GM18526 (cell line): ENCODE measurements around the gene OR4D9.

ENCODE experiments used
- POLR2A ChIP-seq: IDR thresholded peaks from 3 replicates; pipeline ENCODE4 v1.6.1; 2011; ENCODE audit not compliant: insufficient read length; ENCODE audit errors: extremely low read depth

Gene OR4D9

DNA sequence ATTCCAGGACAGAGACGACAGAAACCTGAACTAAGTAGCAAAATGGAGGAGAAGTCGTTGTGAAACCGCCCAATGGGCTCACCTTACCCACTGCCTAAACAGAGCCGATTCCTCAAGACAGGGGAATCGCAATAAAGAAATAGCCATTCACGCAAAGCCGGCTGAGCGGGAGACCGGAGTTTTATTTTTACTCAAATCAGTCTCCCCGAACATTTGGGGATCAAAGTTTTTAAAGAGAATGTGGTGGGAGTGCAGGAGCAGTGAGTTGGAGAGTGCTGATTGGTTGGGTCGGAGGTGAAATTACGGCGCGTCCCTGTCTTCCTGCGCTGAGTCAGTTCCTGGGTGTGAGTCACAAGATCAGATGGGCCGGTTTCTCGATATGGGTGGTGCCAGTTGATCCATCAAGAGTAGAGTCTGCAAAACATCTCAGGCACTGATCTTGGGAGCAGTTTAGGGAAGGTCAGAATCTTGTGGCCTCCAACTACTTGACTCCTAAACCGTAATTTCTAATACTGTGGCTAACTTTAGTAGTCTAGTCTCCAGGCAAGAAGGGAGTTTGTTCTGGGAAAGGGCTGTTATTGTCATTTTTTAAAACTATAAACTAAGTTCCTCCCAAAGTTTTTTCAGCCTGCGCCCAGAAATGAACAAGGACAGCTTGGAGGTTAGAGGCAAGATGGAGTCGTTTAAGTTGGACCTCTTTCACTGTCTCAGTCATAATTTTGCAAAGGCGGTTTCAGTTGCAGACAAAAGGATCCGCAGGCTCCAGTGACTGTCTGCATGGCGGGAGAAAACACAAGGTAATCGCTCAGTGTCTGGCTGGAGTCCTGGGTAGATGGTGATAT lies 34.1 kb downstream of the OR4D9 start:
- no peak for TF ChIP-seq POLR2A

DNA sequence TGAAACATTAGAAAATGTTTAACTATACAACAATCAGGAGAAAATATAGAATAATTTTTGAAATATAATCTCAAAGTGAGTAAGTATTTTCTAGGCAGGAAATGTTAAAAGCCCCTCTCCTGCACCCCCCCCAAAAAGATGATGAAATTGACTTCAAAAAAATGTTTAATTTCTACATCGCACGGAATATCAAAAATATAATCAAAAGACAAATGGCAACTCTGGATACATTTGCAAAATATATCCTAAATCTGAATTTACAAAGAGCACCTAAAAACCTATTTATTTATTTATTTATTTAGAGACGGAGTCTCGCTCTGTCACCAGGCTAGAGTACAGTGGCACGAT lies 36.9 kb downstream of the OR4D9 start:
- TF ChIP-seq POLR2A = no peak

DNA sequence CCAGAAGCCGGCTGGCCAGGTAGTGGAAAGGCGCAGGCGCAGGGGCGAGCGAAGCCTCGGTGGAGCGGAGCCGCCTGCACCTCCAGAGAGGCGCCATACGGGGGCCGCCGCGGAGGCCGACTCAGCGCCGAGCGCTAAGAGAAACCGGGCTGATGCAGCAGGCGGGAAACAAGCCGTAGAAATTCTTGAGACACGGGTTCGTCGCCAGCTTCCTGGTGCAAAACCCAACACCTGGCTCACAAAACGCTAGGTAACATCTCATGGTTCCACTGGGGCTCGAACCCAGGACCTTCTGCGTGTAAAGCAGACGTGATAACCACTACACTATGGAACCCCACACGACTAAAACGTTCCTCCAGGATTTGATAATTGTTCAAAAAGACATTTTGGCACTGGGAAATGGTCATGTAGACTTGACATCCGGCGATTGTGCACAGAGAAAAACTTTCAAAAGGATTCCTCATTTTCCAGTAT lies 39.1 kb downstream of the OR4D9 start:
- TF ChIP-seq POLR2A = no peak

DNA sequence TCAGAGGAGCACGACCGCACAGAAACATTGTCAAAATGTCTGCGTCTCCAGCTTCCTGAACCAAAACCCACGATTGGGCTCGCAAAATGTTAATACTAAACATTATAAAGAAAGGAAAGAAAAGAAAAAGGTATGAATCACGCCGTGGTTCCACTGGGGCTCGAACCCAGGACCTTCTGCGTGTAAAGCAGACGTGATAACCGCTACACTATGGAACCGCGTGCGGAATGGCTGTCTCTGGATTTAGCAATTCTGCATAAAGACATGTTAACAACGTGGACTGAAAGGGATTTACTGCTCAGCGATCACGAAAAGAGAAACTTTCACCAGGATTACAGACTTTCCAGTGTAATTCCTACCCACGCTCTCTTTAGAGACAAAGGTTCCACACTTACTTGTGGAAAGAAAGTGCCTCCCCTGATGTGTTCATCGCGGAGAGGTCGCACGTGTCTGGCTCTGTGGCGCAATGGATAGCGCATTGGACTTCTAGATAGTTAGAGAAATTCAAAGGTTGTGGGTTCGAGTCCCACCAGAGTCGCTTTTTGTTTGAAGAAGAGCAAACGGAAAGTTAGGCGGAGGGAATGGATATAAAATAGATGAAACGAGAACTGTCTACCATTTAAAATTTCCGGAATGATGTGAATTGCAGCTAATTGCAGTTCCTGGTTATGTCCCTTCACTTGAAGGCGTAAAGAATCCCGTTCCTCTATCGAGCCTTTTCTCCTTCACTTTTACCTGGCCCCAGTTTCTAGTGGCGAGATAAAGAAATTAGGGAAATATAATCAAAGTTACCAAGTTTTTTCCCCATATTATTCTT lies 39.7 kb downstream of the OR4D9 start:
- TF ChIP-seq POLR2A = no peak

DNA sequence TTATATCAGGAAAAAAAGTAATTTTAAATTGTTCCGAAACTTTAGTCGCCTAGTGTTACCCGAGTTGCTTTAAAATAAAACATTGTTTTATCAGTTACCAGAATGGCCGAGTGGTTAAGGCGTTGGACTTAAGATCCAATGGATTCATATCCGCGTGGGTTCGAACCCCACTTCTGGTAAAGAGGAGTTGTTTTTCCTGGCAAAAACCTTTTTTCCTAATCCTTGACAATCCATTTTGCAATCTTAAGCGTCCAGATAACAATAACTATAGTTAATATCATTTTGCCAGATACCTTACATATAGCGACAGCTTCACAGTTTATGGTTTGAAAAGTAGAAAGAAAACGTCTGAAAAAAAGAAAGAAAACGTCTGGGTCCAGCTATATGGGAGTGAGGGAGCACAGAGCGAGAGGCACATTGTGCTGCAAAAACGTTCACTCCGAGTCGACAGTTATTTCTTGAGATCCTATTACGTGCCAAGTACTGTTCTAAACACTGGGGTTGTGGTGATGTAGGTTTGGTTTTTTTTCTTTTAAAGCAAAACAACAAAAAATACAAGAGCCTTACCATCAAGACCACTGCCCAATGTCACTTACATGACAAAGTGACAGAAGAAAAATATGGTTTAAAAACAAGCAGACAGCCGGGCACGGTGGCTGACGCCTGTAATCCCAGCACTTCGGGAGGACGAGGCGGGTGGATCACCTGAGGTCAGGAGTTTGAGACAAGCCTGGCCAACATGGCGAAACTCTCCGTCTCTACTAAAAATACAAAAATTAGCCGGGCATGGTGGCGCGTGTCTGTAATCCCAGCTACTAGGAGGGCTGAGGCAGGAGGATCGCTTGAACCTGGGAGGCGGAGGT lies 40.6 kb downstream of the OR4D9 start:
- TF ChIP-seq POLR2A = no peak

DNA sequence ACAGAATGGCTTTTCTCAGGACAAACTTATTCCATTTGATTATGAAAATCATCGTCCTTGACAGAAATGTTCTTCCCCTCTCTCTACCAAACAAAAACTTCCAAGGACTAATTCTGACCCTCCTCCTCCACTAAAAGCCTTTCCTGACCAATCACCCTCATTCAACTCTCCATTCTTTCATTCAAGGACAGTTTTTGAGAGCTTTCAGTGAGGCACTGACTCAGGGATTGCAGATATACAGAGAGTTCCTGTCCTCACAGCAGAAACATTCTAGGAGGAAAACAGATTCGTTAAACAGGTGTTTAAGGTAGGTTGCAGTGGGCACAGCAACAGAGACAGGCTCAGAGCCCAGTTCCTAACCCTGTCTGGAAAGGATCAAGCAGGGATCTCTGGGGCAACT lies 41.5 kb downstream of the OR4D9 start:
- TF ChIP-seq POLR2A = no peak

DNA sequence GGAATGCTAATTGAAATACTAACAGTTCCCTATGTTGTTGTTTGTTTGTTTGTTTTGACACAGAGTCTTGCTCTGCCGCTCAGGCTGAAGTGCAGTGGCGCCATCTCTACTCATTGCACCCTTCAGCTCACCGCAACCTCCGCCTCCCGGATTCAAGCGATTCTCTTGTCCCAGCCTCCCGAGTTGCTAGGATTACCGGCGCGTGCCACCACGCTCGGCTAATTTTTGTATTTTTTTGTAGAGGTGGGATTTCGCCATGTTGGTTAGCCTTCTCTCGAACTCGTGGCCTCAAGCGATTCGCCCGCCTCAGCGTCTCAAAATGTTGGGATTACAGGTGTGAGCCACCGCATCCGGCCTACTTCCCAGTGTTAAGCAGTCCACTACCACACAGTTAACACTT lies 42.0 kb downstream of the OR4D9 start:
- TF ChIP-seq POLR2A = no peak

DNA sequence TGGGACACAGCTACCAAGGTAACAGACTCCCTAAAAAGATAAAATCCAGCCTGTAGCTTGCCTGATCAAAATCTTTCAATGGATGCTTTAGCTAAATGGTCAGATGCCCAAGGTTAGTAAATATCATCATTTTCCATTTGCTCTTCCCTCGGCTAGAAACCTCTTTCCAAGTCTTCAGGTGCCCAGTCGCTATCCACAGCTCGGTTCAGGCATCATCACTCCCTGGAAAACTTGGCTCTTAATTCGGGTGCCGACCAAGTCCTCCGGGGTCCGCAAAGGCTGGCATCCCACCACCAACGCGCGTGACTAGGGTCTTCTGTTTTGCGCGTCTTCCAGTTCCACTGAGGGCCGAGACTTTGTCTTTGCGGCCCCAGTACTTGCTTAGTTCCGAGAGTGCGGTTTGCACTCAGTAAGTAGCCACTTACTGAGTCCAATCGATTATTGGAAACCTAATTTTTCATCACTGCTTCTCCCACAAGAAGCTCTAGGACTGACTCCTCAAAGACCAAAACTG lies 44.3 kb downstream of the OR4D9 start:
- no peak for TF ChIP-seq POLR2A

DNA sequence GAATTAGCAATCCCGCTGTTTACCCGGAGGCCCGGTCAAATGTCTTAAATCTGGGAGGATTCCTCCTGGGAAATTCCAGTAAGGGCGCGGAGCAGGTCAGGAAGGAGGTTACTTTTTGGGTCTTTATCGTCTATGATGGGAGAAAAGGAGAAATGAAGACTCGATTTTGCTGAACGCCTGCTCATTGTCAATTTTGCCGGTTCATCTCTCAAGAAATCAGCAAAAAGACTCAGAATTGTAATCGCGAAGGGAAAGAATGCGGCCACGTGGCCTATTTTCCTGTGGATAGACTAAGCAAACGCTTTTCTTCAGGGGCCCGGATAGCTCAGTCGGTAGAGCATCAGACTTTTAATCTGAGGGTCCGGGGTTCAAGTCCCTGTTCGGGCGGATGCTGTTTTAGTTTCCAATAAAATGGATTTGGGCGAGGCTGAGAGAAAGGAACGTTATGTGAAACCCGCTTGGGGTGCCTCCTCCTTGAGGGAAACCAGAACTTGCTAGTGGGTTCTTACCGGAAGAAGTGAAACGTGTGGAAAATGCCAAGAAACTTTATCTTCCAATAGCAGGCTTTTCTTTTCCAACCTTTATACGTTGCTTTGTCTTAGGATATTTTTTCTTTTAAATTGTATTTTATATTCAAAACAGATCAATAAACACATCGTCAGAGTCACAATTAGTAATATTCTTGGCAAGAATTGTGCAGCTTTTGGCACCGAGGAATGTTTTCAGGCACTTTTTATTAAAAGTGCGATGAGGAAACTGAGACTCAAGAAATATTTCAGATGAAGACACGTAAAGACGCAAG lies 45.0 kb downstream of the OR4D9 start:
- no peak for TF ChIP-seq POLR2A

DNA sequence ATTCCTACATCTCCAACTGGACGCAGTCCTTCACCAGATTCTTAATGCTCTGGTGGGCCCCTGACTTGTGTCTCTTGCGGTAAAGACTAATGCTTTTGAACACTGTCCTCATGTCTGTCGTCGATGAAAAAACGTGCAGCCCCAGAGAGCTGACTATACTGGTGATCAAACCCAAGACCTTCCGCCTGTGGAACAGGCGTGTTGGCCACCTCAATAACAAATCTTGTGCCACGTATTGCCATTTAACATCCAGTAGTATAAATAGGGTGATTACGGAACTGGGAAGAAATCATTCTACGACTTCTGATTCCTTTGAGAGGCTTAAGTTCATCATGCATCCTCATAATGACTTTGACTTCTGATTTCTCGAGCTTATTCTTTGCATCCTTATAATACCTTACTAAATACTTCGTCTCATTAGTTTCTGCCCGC lies 45.6 kb downstream of the OR4D9 start:
- TF ChIP-seq POLR2A = no peak

DNA sequence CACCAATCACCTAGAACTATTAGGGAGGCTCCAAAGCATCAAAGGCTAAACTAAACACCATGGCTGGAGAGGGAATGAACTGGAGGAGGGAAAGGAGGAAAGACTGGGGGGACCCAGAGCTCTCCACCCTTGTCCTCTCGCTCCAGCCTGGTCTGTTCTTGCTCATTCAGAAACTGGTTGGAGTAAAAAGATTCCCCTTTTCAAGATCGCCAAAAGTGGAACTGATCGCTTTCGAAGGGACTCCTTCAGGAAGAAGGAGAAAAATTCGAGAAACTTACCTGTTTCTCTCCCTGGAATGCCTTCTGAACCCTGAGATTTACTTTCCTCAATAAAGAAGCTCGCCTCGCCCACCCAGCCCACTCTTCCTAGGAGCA lies 46.9 kb downstream of the OR4D9 start:
- TF ChIP-seq POLR2A = no peak

DNA sequence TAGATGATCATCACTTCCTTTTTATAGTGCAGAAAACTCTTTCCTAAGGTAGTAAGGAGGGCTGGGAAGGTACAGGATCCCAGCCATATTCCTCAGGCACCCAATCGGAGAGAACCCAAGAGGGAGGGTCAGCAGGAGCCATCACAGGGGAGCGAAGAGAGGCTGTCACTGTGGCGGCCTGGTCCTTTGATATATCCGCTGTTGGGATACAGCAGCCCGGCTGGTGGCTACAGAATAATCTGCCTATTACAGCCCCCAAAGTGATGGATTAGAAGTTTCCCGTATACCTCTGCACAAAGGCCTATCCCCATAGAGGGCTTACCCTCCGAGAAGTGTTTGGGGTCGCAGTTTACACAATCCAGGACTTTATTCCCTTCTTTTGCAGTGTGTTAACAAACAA lies 48.5 kb downstream of the OR4D9 start:
- TF ChIP-seq POLR2A = no peak

DNA sequence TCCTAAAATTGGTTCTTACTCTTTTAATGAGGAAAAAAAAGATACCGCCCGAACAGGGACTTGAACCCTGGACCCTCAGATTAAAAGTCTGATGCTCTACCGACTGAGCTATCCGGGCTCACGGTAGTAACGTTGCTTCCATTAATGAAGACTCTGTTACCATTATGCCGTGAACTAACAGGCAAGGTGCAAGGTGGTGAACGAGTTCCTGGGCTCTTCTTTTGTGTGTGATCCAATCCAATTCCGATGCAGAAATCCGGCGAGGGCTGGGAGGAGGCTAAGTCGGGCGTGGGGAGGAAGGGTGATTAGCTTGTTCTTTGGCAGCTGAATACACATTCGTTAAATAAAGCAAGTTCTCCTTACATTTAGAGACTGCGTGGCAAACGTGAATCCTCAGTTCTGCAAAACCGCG lies 49.0 kb downstream of the OR4D9 start:
- no peak for TF ChIP-seq POLR2A

DNA sequence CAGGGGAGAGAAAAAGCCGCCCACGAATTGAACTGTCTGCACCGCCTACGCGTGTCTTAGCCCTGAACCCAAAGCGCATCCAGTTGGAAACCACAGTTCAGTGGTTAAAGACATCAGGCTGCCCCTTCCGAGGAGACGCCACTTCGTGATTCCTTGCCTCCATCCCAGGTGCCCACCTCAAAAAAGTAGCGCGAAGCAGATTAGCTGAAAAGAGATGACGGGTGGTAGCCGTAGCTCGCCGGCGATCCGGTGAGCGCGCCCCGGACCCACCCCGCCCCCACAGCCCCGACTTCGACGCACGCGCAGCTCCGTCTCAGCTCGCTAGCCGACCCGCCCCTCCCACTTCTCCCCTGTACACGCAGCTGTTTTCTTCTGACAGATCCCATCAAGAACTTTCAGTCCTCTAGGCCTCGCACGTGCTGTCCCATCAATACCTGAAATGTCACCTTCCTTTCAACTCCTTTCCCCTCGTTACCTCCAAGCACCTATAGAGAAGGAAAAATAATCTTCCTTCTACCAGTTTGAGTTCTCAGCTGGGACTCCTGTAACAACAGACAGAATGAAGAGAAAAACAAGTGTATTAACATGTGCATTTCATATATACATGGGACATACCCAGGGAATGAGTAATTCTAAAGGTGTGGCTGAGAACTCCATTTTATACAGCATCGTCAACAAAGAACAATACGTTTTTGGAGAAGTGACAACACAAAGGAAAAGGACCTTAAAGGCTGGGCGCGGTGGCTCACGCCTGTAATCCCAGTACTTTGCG lies 49.5 kb downstream of the OR4D9 start:
- TF ChIP-seq POLR2A = peak; percentile 16
